Left renal pelvis (tissue), 4 donors: ENCODE measurements around the gene TTC23L. TPM values are rescaled to one million over a fixed set of nuclear protein-coding genes. Genes with fewer than 3 reads are reported as not detected.

Source experiments
- DNase-seq, 4 donors: peaks; one replicate each; pipeline ENCODE4 v3.0.0-alpha.2; 2013; ENCODE audit warnings: low read depth in 4 of 4, low spot score in 3 of 4
- polyA plus RNA-seq, 4 donors: library from polyadenylated mRNA; unstranded; fragments of 120-200 nt; gene quantifications; one replicate each; pipeline ENCODE4 v1.2.1, GENCODE V29; 2013; ENCODE audit not compliant: insufficient read length in 4 of 4

TTC23L gene
- polyA plus RNA-seq, 4 donors: 2.5 to 4.9 (median 3.6) TPM

GRCh38 chr5:34832568-34832967, 6.4 kb upstream of the TTC23L start:
- no peak for DNase-seq

GRCh38 chr5:34833090-34833489, 5.9 kb upstream of the TTC23L start:
- DNase-seq: no peak

- DNase-seq: no peak
Measured at GRCh38 chr5:34833976-34834793, 4.8 kb upstream of the TTC23L start.

- DNase-seq: no peak
Measured at GRCh38 chr5:34834794-34835089, 4.2 kb upstream of the TTC23L start.

GRCh38 chr5:34835664-34836063, 3.3 kb upstream of the TTC23L start:
- no peak for DNase-seq

- no peak for DNase-seq
Measured at GRCh38 chr5:34841816-34842215, 2.9 kb downstream of the TTC23L start.

- DNase-seq: no peak
Measured at GRCh38 chr5:34842554-34842953, 3.6 kb downstream of the TTC23L start.

- no peak for DNase-seq
Measured at GRCh38 chr5:34843497-34843896, 4.5 kb downstream of the TTC23L start.

GRCh38 chr5:34844106-34844505, 5.1 kb downstream of the TTC23L start:
- no peak for DNase-seq

GRCh38 chr5:34844999-34845398, 6.0 kb downstream of the TTC23L start:
- DNase-seq: no peak

GRCh38 chr5:34847056-34847455, 8.1 kb downstream of the TTC23L start:
- no peak for DNase-seq

- DNase-seq: no peak
Measured at GRCh38 chr5:34847552-34847951, 8.6 kb downstream of the TTC23L start.

GRCh38 chr5:34848230-34848629, 9.3 kb downstream of the TTC23L start:
- DNase-seq: no peak

- DNase-seq: no peak
Measured at GRCh38 chr5:34849253-34849652, 10.3 kb downstream of the TTC23L start.

- no peak for DNase-seq
Measured at GRCh38 chr5:34854459-34855174, 15.7 kb downstream of the TTC23L start.

GRCh38 chr5:34857161-34857560, 18.2 kb downstream of the TTC23L start:
- no peak for DNase-seq

- no peak for DNase-seq
Measured at GRCh38 chr5:34857894-34858293, 18.9 kb downstream of the TTC23L start.

- DNase-seq: no peak
Measured at GRCh38 chr5:34858790-34859189, 19.8 kb downstream of the TTC23L start.

- no peak for DNase-seq
Measured at GRCh38 chr5:34859253-34859652, 20.3 kb downstream of the TTC23L start.

GRCh38 chr5:34863946-34864345, 25.0 kb downstream of the TTC23L start:
- no peak for DNase-seq

GRCh38 chr5:34865091-34865490, 26.1 kb downstream of the TTC23L start:
- DNase-seq: peak in 1 of 4 donors; percentile 10

- DNase-seq: no peak
Measured at GRCh38 chr5:34866989-34867471, 28.1 kb downstream of the TTC23L start.
